GM19324 (cell line): ENCODE data around the gene CNKSR2.
"Not testable (repeated sequence)": the region's sequence is repeated elsewhere in the genome, so short reads cannot be mapped to it uniquely, and the experiment has no call there.

Source experiments
- ATAC-seq: cut with Tn5 transposase; IDR thresholded peaks from one replicate; pipeline ENCODE4 v1.9.1; 2021; ENCODE audit warnings: mild to moderate bottlenecking, moderate library complexity; ENCODE audit not compliant: unreplicated experiment, low FRiP score

Gene CNKSR2

GRCh38 chrX:21437036-21437435 is 62.8 kb downstream of the CNKSR2 start:
- ATAC-seq = no peak

- peak; percentile 82 for ATAC-seq
Measured at GRCh38 chrX:21438792-21439191, 64.6 kb downstream of the CNKSR2 start.

GRCh38 chrX:21440911-21441310 is 66.7 kb downstream of the CNKSR2 start:
- no peak for ATAC-seq

GRCh38 chrX:21457718-21458117 is 83.5 kb downstream of the CNKSR2 start:
- no peak for ATAC-seq

- no peak for ATAC-seq
Measured at GRCh38 chrX:21469071-21469470, 94.9 kb downstream of the CNKSR2 start.

- no peak for ATAC-seq
Measured at GRCh38 chrX:21476909-21477308, 102.7 kb downstream of the CNKSR2 start.

GRCh38 chrX:21479695-21480270 is 105.6 kb downstream of the CNKSR2 start:
- peak; percentile 73 for ATAC-seq

GRCh38 chrX:21481761-21482160 is 107.5 kb downstream of the CNKSR2 start:
- no peak for ATAC-seq

GRCh38 chrX:21484051-21484450 is 109.8 kb downstream of the CNKSR2 start:
- ATAC-seq = not testable (repeated sequence)

- no peak for ATAC-seq
Measured at GRCh38 chrX:21487832-21488231, 113.6 kb downstream of the CNKSR2 start.

GRCh38 chrX:21490341-21490740 is 116.1 kb downstream of the CNKSR2 start:
- ATAC-seq = no peak

- ATAC-seq = no peak
Measured at GRCh38 chrX:21493226-21493830, 119.1 kb downstream of the CNKSR2 start.

GRCh38 chrX:21503593-21503992 is 129.4 kb downstream of the CNKSR2 start:
- peak; percentile 79 for ATAC-seq

- ATAC-seq = no peak
Measured at GRCh38 chrX:21509912-21510311, 135.7 kb downstream of the CNKSR2 start.

GRCh38 chrX:21524008-21524407 is 149.8 kb downstream of the CNKSR2 start:
- no peak for ATAC-seq

GRCh38 chrX:21528076-21528475 is 153.9 kb downstream of the CNKSR2 start:
- no peak for ATAC-seq

- no peak for ATAC-seq
Measured at GRCh38 chrX:21529771-21530170, 155.6 kb downstream of the CNKSR2 start.

GRCh38 chrX:21544642-21545041 is 170.4 kb downstream of the CNKSR2 start:
- not testable (repeated sequence) for ATAC-seq

- ATAC-seq = no peak
Measured at GRCh38 chrX:21559417-21559816, 185.2 kb downstream of the CNKSR2 start.

GRCh38 chrX:21565025-21565424 is 190.8 kb downstream of the CNKSR2 start:
- ATAC-seq = no peak

- ATAC-seq = no peak
Measured at GRCh38 chrX:21574793-21575192, 200.6 kb downstream of the CNKSR2 start.

- no peak for ATAC-seq
Measured at GRCh38 chrX:21581479-21581878, 207.3 kb downstream of the CNKSR2 start.
